ENCODE measurements around the gene TACR1.

GRCh38 chr2:75226099-75226498 lies 26.8 kb upstream of the TACR1 start:
- TF ChIP-seq CTCF (IDR thresholded peaks at IDR 0.05) (no peak), POLR2A (IDR thresholded peaks at IDR 0.05) (no peak), POLR2AphosphoS5 (IDR thresholded peaks at IDR 0.05) (no peak)
